ENCODE results near the gene BSG. TPM values are rescaled to one million over a fixed set of nuclear protein-coding genes. Genes with fewer than 3 reads are reported as not detected.
A peak's percentile ranks its signal among the peaks of the same experiment; 100 is the strongest.

BSG gene
- polyA plus RNA-seq (2011; rRNA removed) (237 and 285 TPM in 2 replicates), polyA plus RNA-seq (2017; fragmentation: RNase III; extraction: RNeasy Plus Mini Kit Qiagen cat#74134 plus additional on column Dnase treatment) (528 to 583 TPM (median 579 TPM) in 3 replicates), polyA minus RNA-seq (2011; rRNA and poly(A)+ RNA removed) (251 and 294 TPM in 2 replicates)
- 453 and 544 TPM in 2 replicates for polyA plus RNA-seq (2012; cell fraction: cytosol; rRNA removed)
- polyA plus RNA-seq (2012; cell fraction: nucleus; rRNA removed) = 893 and 1,029 TPM in 2 replicates

DNA sequence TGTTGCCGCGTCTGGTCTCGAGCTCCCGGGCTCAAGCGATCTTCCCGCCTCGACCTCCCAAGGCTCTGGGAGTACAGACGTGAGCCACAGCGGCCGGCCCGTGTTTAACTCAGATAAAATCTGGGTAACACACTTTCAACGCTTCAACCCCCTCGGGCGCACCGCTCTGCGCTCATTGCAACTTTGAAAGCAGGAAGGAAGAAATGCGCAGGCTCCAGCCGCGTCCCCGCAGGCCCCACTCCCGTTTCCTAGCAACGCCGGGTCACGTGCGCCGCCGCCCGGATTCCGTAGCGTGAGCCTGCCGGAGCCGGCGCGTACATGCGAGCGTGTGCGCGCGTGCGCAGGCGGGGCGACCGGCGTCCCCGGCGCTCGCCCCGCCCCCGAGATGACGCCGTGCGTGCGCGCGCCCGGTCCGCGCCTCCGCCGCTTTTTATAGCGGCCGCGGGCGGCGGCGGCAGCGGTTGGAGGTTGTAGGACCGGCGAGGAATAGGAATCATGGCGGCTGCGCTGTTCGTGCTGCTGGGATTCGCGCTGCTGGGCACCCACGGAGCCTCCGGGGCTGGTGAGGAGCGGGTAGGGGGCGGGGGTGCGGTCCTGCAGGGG lies at the start of gene BSG:
BSG (plus strand) TSS at position 457 of the 603 bp plus-strand sequence; CDS start at position 496, 39 bp downstream.
- ChIA-PET POLR2A (interaction anchor here (0.6 to 2.2 kb wide), 9 partner anchors 10 to 181 kb away, joined by 3 to 16 read pairs (median 4); partner anchors contain the start of genes CDC34, FSTL3 and RNF126), CTCF (interaction anchor here (1.1 kb wide), 1 partner anchor 40 kb away, joined by 6 read pairs; no protein-coding TSS in a partner anchor)
- TF ChIP-seq HOXB13 (CRISPR knock-in tag; IDR thresholded peaks at IDR 0.05; ENCODE audit: low read depth) (no peak), RFX5 (IDR thresholded peaks at IDR 0.05) (no peak), KDM5A (IDR thresholded peaks at IDR 0.05) (no peak), MAFK (IDR thresholded peaks at IDR 0.05; ENCODE audit: partially characterized antibody) (no peak), EHF (CRISPR knock-in tag; IDR thresholded peaks at IDR 0.05) (no peak), HDAC2 (IDR thresholded peaks at IDR 0.05) (no peak), TFCP2L1 (CRISPR knock-in tag; IDR thresholded peaks at IDR 0.05) (no peak), RAD21 (conservative IDR thresholded peaks at IDR 0.05 in 1 of 2, IDR thresholded peaks at IDR 0.05 in 1 of 2) (no peak), KDM1A (IDR thresholded peaks at IDR 0.05; ENCODE audit: low read depth) (no peak), FOSB (CRISPR knock-in tag; IDR thresholded peaks at IDR 0.05) (no peak), JUN (IDR thresholded peaks at IDR 0.05) (peak; percentile 61 to 83; a peak in 4 of 5 replicates), SMC3 (IDR thresholded peaks at IDR 0.05) (no peak), ZC3H11A (IDR thresholded peaks at IDR 0.05) (no peak), NR3C1 (IDR thresholded peaks at IDR 0.05) (no peak), HOXB5 (CRISPR knock-in tag; IDR thresholded peaks at IDR 0.05) (no peak), HOXA7 (CRISPR knock-in tag; IDR thresholded peaks at IDR 0.05) (no peak), CBX2 (IDR thresholded peaks at IDR 0.05; ENCODE audit: borderline replicate concordance, low read depth) (no peak), CEBPB (IDR thresholded peaks at IDR 0.05) (no peak), TP53 (CRISPR knock-in tag; IDR thresholded peaks at IDR 0.05) (0 out of 2 replicates have a peak, but pooled peaks have one; percentile 22), CBX8 (IDR thresholded peaks at IDR 0.05) (no peak), RARB (CRISPR knock-in tag; IDR thresholded peaks at IDR 0.05) (no peak), JUNB (IDR thresholded peaks at IDR 0.05) (no peak), NFE2L2 (conservative IDR thresholded peaks at IDR 0.05; ENCODE audit: low read length) (no peak), MYC (IDR thresholded peaks at IDR 0.05; ENCODE audit: borderline replicate concordance, low read length) (no peak), NPAS2 (CRISPR knock-in tag; IDR thresholded peaks at IDR 0.05; ENCODE audit: borderline replicate concordance) (peak; percentile 70), POLR2AphosphoS2 (conservative IDR thresholded peaks at IDR 0.05; ENCODE audit: low read length) (no peak), SREBF2 (IDR thresholded peaks at IDR 0.05) (no peak), FOXS1 (CRISPR knock-in tag; IDR thresholded peaks at IDR 0.05) (no peak), PHF8 (IDR thresholded peaks at IDR 0.05; ENCODE audit: borderline replicate concordance, low read depth) (no peak; the same call in none of the 2 replicates), BHLHE40 (IDR thresholded peaks at IDR 0.05; ENCODE audit: low read depth, low read length) (peak; percentile 91)
- TF ChIP-seq, protein P1, sequence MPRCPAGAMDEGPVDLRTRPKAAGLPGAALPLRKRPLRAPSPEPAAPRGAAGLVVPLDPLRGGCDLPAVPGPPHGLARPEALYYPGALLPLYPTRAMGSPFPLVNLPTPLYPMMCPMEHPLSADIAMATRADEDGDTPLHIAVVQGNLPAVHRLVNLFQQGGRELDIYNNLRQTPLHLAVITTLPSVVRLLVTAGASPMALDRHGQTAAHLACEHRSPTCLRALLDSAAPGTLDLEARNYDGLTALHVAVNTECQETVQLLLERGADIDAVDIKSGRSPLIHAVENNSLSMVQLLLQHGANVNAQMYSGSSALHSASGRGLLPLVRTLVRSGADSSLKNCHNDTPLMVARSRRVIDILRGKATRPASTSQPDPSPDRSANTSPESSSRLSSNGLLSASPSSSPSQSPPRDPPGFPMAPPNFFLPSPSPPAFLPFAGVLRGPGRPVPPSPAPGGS (IDR thresholded peaks at IDR 0.05) = peak; percentile 94
- TF ChIP-seq, protein P2, sequence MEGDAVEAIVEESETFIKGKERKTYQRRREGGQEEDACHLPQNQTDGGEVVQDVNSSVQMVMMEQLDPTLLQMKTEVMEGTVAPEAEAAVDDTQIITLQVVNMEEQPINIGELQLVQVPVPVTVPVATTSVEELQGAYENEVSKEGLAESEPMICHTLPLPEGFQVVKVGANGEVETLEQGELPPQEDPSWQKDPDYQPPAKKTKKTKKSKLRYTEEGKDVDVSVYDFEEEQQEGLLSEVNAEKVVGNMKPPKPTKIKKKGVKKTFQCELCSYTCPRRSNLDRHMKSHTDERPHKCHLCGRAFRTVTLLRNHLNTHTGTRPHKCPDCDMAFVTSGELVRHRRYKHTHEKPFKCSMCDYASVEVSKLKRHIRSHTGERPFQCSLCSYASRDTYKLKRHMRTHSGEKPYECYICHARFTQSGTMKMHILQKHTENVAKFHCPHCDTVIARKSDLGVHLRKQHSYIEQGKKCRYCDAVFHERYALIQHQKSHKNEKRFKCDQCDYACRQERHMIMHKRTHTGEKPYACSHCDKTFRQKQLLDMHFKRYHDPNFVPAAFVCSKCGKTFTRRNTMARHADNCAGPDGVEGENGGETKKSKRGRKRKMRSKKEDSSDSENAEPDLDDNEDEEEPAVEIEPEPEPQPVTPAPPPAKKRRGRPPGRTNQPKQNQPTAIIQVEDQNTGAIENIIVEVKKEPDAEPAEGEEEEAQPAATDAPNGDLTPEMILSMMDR (IDR thresholded peaks at IDR 0.05) = no peak
- TF ChIP-seq, protein P3, sequence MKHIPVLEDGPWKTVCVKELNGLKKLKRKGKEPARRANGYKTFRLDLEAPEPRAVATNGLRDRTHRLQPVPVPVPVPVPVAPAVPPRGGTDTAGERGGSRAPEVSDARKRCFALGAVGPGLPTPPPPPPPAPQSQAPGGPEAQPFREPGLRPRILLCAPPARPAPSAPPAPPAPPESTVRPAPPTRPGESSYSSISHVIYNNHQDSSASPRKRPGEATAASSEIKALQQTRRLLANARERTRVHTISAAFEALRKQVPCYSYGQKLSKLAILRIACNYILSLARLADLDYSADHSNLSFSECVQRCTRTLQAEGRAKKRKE (CRISPR knock-in tag; IDR thresholded peaks at IDR 0.05; ENCODE audit: low read depth) = no peak
- TF ChIP-seq, protein P4, sequence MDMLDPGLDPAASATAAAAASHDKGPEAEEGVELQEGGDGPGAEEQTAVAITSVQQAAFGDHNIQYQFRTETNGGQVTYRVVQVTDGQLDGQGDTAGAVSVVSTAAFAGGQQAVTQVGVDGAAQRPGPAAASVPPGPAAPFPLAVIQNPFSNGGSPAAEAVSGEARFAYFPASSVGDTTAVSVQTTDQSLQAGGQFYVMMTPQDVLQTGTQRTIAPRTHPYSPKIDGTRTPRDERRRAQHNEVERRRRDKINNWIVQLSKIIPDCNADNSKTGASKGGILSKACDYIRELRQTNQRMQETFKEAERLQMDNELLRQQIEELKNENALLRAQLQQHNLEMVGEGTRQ (IDR thresholded peaks at IDR 0.05) = peak; percentile 91
- TF ChIP-seq, protein P5, sequence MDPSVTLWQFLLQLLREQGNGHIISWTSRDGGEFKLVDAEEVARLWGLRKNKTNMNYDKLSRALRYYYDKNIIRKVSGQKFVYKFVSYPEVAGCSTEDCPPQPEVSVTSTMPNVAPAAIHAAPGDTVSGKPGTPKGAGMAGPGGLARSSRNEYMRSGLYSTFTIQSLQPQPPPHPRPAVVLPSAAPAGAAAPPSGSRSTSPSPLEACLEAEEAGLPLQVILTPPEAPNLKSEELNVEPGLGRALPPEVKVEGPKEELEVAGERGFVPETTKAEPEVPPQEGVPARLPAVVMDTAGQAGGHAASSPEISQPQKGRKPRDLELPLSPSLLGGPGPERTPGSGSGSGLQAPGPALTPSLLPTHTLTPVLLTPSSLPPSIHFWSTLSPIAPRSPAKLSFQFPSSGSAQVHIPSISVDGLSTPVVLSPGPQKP (IDR thresholded peaks at IDR 0.05; ENCODE audit: low read depth, low read length) = no peak
- TF ChIP-seq, protein P6, sequence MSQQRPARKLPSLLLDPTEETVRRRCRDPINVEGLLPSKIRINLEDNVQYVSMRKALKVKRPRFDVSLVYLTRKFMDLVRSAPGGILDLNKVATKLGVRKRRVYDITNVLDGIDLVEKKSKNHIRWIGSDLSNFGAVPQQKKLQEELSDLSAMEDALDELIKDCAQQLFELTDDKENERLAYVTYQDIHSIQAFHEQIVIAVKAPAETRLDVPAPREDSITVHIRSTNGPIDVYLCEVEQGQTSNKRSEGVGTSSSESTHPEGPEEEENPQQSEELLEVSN (IDR thresholded peaks at IDR 0.05; ENCODE audit: borderline replicate concordance, low read depth) = peak; percentile 52; the same call in 1 of the 2 replicates

More for the DNA sequence above, at the start of gene BSG:
- Histone ChIP-seq H3K4me3 (peak within 1 kb of the TSS; percentile 96), H3K9me3 (no peaks in the 10 kb centered on the region), H3K27ac (peak within 1 kb of the TSS; percentile 97 to 100), H3K4me2 (peak within 1 kb of the TSS; percentile 83), H3K4me1 (peaks cover 29% of the 10 kb centered on the region)
- WGBS (ENCODE audit: missing lambda C conversion rate) = 1% methylated on average over 20 of the region's 79 CpGs
- no peak for FAIRE-seq
- peak; percentile 64 to 65 for ATAC-seq
- DNase-seq (ENCODE audit: low read depth in 1 of 2, low spot score in 1 of 2) = peak; percentile 91 to 97

Measured in A549 (cell line).